Smooth muscle cell (in vitro differentiated cells): ENCODE data around the gene BAMBI. TPM values are rescaled to one million over a fixed set of nuclear protein-coding genes. Genes with fewer than 3 reads are reported as not detected.
A peak's percentile ranks its signal among the peaks of the same experiment; 100 is the strongest.

Experiments
- DNase-seq: peaks from one replicate; lab custom pipeline; 2025; ENCODE audit not compliant: unreplicated experiment; lab: John Stamatoyannopoulos, UW
- H2AFZ ChIP-seq: fragments of 200-600 bp; sonication (generic); 2 replicates; pipeline ENCODE4 v1.6.0; 2016; ENCODE audit warnings: antibody characterized with exemption, low read depth, mild to moderate bottlenecking
- H3F3A ChIP-seq: fragments of 200-600 bp; sonication (generic); 2 replicates; pipeline ENCODE4 v1.6.0; 2017; ENCODE audit warnings: antibody characterized with exemption, low read depth
- H3K27ac ChIP-seq: fragments of 200-600 bp; sonication (generic); 2 replicates; pipeline ENCODE4 v1.5.1; 2016; ENCODE audit warnings: low read depth, mild to moderate bottlenecking
- H3K27me3 ChIP-seq: fragments of 200-600 bp; sonication (generic); 2 replicates; pipeline ENCODE4 v1.6.1; 2016; ENCODE audit warnings: low read depth, mild to moderate bottlenecking
- H3K36me3 ChIP-seq: fragments of 200-600 bp; sonication (generic); 2 replicates; pipeline ENCODE4 v1.5.1; 2016; ENCODE audit warnings: low read depth
- H3K4me1 ChIP-seq: fragments of 200-600 bp; sonication (generic); 2 replicates; pipeline ENCODE4 v1.5.1; 2016; ENCODE audit warnings: low read depth
- H3K4me2 ChIP-seq: fragments of 200-600 bp; sonication (generic); 2 replicates; pipeline ENCODE4 v1.6.0; 2016; ENCODE audit warnings: mild to moderate bottlenecking
- H3K4me3 ChIP-seq: fragments of 200-600 bp; sonication (generic); 2 replicates; pipeline ENCODE4 v1.5.1; 2016; ENCODE audit warnings: mild to moderate bottlenecking
- H3K79me2 ChIP-seq: fragments of 200-600 bp; sonication (generic); 2 replicates; pipeline ENCODE4 v1.6.0; 2016; ENCODE audit warnings: low read depth, mild to moderate bottlenecking
- H3K9ac ChIP-seq: fragments of 200-600 bp; sonication (generic); 2 replicates; pipeline ENCODE4 v1.6.0; 2016; ENCODE audit warnings: low read depth
- H3K9me3 ChIP-seq: fragments of 200-600 bp; sonication (generic); replicated peaks from 2 replicates; pipeline ENCODE4 v1.5.1; 2016; ENCODE audit warnings: low read depth
- H4K20me1 ChIP-seq: fragments of 200-600 bp; sonication (generic); 2 replicates; pipeline ENCODE4 v1.6.0; 2016; ENCODE audit warnings: low read depth
- WGBS: methylation state at CpG from one replicate; pipeline ENCODE4 v1.1.7; 2016; ENCODE audit warnings: low lambda C conversion rate; 5-methylcytosine and 5-hydroxymethylcytosine counted together
- polyA plus RNA-seq: library from polyadenylated mRNA; unstranded; fragments of >200 nt; fragmentation: Nextera tagmentation; extraction: Ambion mirVana; gene quantifications from 2 replicates; pipeline ENCODE4 v1.2.1, GENCODE V29; 2016
- total RNA-seq: library from RNA; depleted of rRNA; stranded (reverse); fragments of >200 nt; gene quantifications from 2 replicates; pipeline ENCODE4 v1.2.3, GENCODE V29; 2014
- TF ChIP-seq, protein P1 (sequence below): fragments of 200-600 bp; sonication (generic); IDR thresholded peaks from 2 replicates; pipeline ENCODE4 v1.5.1; 2017; ENCODE audit warnings: borderline replicate concordance, mild to moderate bottlenecking, antibody characterized with exemption; ENCODE audit not compliant: insufficient read depth, poor library complexity, severe bottlenecking

The BAMBI gene
- total and polyA plus RNA-seq, 2 experiments from 2014 or later: 648 to 878 TPM

DNA sequence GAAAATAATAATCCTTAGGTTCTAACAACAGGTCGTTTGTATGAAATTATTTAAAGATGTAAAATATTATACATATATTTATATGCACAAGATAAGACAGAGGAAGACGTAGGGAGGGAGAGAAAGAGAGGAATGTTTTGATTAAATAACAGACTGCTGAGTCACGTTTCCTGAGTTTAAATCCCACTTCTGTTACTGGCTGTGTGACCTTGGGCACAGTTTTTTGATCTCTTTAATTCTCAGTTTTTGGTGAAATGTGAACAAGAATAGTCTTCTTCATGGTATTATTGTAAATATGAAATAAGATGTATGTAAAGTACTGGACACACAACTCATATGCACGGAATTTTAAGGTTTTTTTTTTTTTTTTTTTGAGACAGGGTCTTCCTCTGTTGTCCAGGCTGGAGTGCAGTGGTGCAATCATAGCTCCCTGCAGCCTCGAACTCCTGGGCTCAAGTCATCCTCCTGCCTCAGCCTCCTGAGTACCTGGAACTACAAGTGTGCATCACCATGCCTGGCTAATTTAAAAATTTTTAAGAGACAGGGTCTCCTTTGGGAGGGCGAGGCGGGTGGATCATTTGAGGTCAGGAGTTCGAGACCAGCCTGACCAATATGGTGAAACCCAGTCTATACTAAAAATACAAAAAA lies 42.6 kb downstream of the BAMBI start:
- H3F3A ChIP-seq: no peaks in the 10 kb centered on the region
- no peak overlapping the region for H3K9ac ChIP-seq
- peak overlapping the region; percentile 26 for H3K4me2 ChIP-seq
- 57% methylated on average over 8 of the region's 8 CpGs for WGBS
- TF ChIP-seq, protein P1, sequence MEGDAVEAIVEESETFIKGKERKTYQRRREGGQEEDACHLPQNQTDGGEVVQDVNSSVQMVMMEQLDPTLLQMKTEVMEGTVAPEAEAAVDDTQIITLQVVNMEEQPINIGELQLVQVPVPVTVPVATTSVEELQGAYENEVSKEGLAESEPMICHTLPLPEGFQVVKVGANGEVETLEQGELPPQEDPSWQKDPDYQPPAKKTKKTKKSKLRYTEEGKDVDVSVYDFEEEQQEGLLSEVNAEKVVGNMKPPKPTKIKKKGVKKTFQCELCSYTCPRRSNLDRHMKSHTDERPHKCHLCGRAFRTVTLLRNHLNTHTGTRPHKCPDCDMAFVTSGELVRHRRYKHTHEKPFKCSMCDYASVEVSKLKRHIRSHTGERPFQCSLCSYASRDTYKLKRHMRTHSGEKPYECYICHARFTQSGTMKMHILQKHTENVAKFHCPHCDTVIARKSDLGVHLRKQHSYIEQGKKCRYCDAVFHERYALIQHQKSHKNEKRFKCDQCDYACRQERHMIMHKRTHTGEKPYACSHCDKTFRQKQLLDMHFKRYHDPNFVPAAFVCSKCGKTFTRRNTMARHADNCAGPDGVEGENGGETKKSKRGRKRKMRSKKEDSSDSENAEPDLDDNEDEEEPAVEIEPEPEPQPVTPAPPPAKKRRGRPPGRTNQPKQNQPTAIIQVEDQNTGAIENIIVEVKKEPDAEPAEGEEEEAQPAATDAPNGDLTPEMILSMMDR: no peak
- H3K27ac ChIP-seq: peak overlapping the region; percentile 16
- no peak for DNase-seq
- H3K4me3 ChIP-seq: no peak overlapping the region
- H2AFZ ChIP-seq: no peak overlapping the region
- H3K79me2 ChIP-seq: no peaks in the 10 kb centered on the region
- H3K27me3 ChIP-seq: no peaks in the 10 kb centered on the region
- no peaks in the 10 kb centered on the region for H3K9me3 ChIP-seq
- no peaks in the 10 kb centered on the region for H3K36me3 ChIP-seq
- H3K4me1 ChIP-seq: peaks cover 13% of the 10 kb centered on the region
- no peaks in the 10 kb centered on the region for H4K20me1 ChIP-seq

DNA sequence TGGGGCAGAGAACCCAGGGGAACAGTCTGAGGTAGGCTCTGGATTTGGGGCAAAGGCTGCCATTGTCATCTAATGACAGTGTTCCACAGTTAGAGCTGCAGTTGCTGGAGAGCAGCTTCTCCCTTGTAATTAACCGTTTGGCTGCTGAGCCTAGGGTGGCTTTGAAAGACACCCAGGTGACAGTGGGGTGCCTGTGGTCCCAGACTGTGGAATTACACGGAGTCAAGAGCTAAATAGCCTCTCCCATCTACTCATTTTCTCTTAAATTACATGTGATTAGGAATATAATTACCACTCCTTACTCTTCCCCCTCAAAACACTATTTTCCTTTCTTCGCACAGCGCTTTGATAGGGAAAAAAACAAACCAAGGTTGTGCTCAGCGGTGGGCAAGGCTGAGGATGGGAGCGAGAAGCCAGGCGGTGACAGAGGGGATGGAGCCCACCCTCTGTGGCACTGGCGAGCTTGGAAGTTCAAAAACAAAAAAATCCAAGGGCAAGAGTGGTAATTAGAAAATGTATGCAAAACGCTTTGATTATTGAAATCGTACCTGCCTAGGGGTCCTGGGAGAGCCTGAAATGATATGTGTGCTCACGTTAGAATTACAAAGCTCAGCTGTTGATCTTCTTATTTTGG lies 44.1 kb downstream of the BAMBI start:
- Histone ChIP-seq H3K4me3 (peak overlapping the region; percentile 61), H3K27me3 (no peaks in the 10 kb centered on the region), H4K20me1 (no peaks in the 10 kb centered on the region), H3K27ac (peak overlapping the region; percentile 62), H3K36me3 (no peaks in the 10 kb centered on the region), H3F3A (no peaks in the 10 kb centered on the region), H3K79me2 (no peaks in the 10 kb centered on the region), H3K4me2 (peak overlapping the region; percentile 93), H3K9ac (no peak overlapping the region), H3K4me1 (peaks cover 13% of the 10 kb centered on the region), H3K9me3 (no peaks in the 10 kb centered on the region), H2AFZ (peak overlapping the region; percentile 9)
- TF ChIP-seq, protein P1: no peak
- no peak for DNase-seq
- WGBS: 27% methylated on average over 11 of the region's 11 CpGs

DNA sequence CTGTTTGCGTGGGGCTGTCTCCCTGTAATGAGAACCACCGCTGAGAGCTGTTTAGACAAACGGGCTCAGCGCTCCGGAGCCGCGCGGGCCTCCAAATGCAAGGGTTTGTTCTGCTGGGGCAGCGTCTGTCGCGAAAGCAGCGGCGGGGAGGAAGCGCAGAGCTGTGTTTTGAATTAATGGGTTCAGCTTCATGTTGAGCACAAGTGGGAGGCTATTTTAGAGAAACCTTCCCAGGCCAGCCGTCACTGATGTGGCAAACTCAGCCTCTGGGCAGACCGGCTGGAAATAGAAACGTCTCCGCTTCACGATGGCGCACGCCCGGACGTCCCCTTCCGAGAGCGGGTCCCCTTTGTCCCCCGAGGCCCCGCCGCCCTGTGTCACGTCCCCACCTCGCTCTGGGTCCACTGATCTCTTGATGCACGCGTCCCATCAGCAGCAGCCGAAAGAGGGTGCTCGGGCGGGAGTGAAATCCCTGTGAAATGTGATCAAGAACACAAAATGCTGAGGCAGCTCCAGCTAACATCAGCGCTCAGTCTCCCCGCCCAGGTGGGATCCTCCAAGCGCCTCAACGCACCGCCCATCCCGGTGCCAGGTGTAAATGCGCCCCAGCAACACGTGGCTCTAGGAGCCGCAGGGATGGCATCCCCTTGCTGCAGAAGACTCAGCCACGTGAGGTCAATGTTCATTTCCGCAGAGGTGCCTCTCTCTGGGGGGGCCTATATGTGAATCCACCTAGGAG lies 44.9 kb downstream of the BAMBI start:
- Histone ChIP-seq H3K4me2 (peak overlapping the region; percentile 93), H3K9ac (peak overlapping the region; percentile 50), H3K9me3 (no peaks in the 10 kb centered on the region)

More for the DNA sequence above, 44.9 kb downstream of the BAMBI start:
- DNase-seq: peak; percentile 40
- H3K27ac ChIP-seq: peak overlapping the region; percentile 62
- H3F3A ChIP-seq: no peaks in the 10 kb centered on the region
- H3K4me3 ChIP-seq: peak overlapping the region; percentile 61
- WGBS: 3% methylated on average over 41 of the region's 46 CpGs
- peaks cover 13% of the 10 kb centered on the region for H3K4me1 ChIP-seq
- no peaks in the 10 kb centered on the region for H4K20me1 ChIP-seq
- H2AFZ ChIP-seq: peak overlapping the region; percentile 98
- TF ChIP-seq, protein P1: no peak
- no peaks in the 10 kb centered on the region for H3K36me3 ChIP-seq
- H3K27me3 ChIP-seq: no peaks in the 10 kb centered on the region
- H3K79me2 ChIP-seq: no peaks in the 10 kb centered on the region
